ENCODE measurements around the gene ARHGDIA.

DNA sequence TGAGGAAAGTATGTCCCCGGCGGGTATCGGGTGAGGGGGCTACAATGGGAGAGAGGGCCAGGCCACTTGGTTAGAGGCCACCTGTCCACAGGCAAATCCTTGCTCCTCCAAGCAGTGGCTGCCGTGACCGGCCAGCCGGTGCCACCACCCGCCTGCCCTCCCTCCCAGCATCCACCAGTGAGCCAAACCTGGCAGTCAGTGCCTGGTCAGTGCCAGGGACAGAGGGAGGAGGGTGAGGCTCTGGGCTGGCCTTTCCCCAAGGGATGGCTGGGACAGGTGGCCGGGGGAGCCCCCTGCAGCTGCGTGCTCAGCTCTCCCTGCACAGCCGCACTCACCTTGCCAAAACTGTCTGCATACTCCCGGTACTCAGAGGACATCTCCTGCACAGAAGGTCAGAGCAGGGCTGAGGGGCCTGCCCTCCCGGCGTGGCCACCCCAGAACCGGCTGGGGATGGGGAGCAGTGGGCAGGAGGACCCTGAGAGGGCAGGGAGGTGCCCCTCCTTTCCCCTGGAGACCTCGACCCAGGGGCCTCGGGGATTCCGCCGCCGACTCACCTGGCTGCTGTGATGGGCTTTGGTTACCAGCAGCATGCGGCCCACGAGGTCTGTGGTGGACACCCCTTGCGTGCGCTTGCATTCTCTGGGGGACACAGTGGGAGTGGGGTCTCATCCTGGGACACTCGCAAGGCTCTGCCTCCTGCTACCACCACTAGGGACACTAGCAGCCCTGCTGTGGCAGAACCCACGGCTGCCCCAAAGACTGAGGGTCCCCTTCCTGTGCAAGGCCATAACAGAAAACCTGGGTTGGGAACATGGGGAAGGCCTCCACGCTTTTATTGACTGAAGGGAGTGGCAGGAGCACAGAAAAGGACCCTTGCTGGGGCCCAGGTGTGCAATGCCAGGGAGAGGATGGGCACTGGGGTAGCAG lies 36.3 kb upstream of the ARHGDIA start:
- TF ChIP-seq CBX8 (IDR thresholded peaks at IDR 0.05; ENCODE audit: borderline replicate concordance, low read depth, low read length) (no peak), KDM1A (IDR thresholded peaks at IDR 0.05; ENCODE audit: borderline replicate concordance, low read length) (no peak), HDAC2 (IDR thresholded peaks at IDR 0.05; ENCODE audit: borderline replicate concordance in 1 of 2, low read depth in 2 of 2, low read length in 2 of 2) (no peak), SIN3A (conservative IDR thresholded peaks at IDR 0.05 in 1 of 2, IDR thresholded peaks at IDR 0.05 in 1 of 2; ENCODE audit: low read depth in 1 of 2, low read length in 2 of 2) (no peak), POLR2A (IDR thresholded peaks at IDR 0.05; ENCODE audit: control extremely low read depth in 1 of 2, low read depth in 2 of 2, low read length in 2 of 2) (no peak), SP2 (IDR thresholded peaks at IDR 0.05; ENCODE audit: low read length) (no peak), BCL11A (IDR thresholded peaks at IDR 0.05; ENCODE audit: low read depth in 2 of 2, low read length in 2 of 2) (no peak), MAFK (IDR thresholded peaks at IDR 0.05; ENCODE audit: low read depth, low read length) (no peak), SUZ12 (IDR thresholded peaks at IDR 0.05; ENCODE audit: low read length) (no peak), POLR2AphosphoS5 (IDR thresholded peaks at IDR 0.05; ENCODE audit: low read depth, low read length) (no peak), POU5F1 (IDR thresholded peaks at IDR 0.05; ENCODE audit: low read depth, low read length) (no peak)
- TF ChIP-seq, protein P1, sequence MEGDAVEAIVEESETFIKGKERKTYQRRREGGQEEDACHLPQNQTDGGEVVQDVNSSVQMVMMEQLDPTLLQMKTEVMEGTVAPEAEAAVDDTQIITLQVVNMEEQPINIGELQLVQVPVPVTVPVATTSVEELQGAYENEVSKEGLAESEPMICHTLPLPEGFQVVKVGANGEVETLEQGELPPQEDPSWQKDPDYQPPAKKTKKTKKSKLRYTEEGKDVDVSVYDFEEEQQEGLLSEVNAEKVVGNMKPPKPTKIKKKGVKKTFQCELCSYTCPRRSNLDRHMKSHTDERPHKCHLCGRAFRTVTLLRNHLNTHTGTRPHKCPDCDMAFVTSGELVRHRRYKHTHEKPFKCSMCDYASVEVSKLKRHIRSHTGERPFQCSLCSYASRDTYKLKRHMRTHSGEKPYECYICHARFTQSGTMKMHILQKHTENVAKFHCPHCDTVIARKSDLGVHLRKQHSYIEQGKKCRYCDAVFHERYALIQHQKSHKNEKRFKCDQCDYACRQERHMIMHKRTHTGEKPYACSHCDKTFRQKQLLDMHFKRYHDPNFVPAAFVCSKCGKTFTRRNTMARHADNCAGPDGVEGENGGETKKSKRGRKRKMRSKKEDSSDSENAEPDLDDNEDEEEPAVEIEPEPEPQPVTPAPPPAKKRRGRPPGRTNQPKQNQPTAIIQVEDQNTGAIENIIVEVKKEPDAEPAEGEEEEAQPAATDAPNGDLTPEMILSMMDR (IDR thresholded peaks at IDR 0.05; ENCODE audit: control extremely low read depth in 1 of 3, insufficient read depth in 1 of 3, low read depth in 1 of 3, low read length in 3 of 3): peak in 1 of 3 experiments; percentile 24; a peak in 1 of 4 replicates
- TF ChIP-seq, protein P2, sequence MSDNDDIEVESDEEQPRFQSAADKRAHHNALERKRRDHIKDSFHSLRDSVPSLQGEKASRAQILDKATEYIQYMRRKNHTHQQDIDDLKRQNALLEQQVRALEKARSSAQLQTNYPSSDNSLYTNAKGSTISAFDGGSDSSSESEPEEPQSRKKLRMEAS (IDR thresholded peaks at IDR 0.05): no peak
- TF ChIP-seq, protein P3, sequence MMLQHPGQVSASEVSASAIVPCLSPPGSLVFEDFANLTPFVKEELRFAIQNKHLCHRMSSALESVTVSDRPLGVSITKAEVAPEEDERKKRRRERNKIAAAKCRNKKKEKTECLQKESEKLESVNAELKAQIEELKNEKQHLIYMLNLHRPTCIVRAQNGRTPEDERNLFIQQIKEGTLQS (IDR thresholded peaks at IDR 0.05; ENCODE audit: insufficient read depth, low read depth, low read length): no peak
